ENCODE measurements around the gene TRIM31. TPM values are rescaled to one million over a fixed set of nuclear protein-coding genes. Genes with fewer than 3 reads are reported as not detected.

Gene TRIM31
- polyA plus RNA-seq, 2 of the 4 experiments (the other 2 are of a cell fraction): 2.9 to 3.2 TPM

GRCh38 chr6:30155520-30156261, 42.8 kb upstream of the TRIM31 start:
- H3K27ac ChIP-seq: peak overlapping the region; percentile 42 to 60; a peak in 4 of 6 replicates
- H3K4me1 ChIP-seq: peaks cover 33% of the 10 kb centered on the region
- FAIRE-seq (no peak), DNase-seq (ENCODE audit: low read depth in 1 of 2, low spot score in 1 of 2) (no peak), ATAC-seq (no peak; a peak in 1 of 6 replicates)
- 67% methylated on average over 2 of the region's 2 CpGs for WGBS (ENCODE audit: missing lambda C conversion rate)
- peak overlapping the region; percentile 80 for H3K4me2 ChIP-seq
- H3K9me3 ChIP-seq: no peaks in the 10 kb centered on the region
- H3K4me3 ChIP-seq: no peak overlapping the region
- TF ChIP-seq MYC (IDR thresholded peaks at IDR 0.05; ENCODE audit: borderline replicate concordance, low read length) (no peak), REST (IDR thresholded peaks at IDR 0.05) (no peak), ESRRA (IDR thresholded peaks at IDR 0.05; ENCODE audit: borderline replicate concordance, low read length) (no peak), POLR2AphosphoS2 (conservative IDR thresholded peaks at IDR 0.05; ENCODE audit: low read length) (no peak), BCL3 (IDR thresholded peaks at IDR 0.05) (no peak), HOXA7 (CRISPR knock-in tag; IDR thresholded peaks at IDR 0.05) (no peak), HOXB13 (CRISPR knock-in tag; IDR thresholded peaks at IDR 0.05; ENCODE audit: low read depth) (no peak), ATOH8 (CRISPR knock-in tag; IDR thresholded peaks at IDR 0.05; ENCODE audit: low read depth) (no peak), JUNB (IDR thresholded peaks at IDR 0.05) (no peak), MAFK (IDR thresholded peaks at IDR 0.05; ENCODE audit: partially characterized antibody) (no peak), FOSB (CRISPR knock-in tag; IDR thresholded peaks at IDR 0.05) (no peak), RARB (CRISPR knock-in tag; IDR thresholded peaks at IDR 0.05) (no peak), PHF8 (IDR thresholded peaks at IDR 0.05; ENCODE audit: borderline replicate concordance, low read depth) (no peak), NR3C1 (IDR thresholded peaks at IDR 0.05) (no peak), RNF2 (IDR thresholded peaks at IDR 0.05; ENCODE audit: borderline replicate concordance, low read depth) (no peak)
- ChIA-PET CTCF (interaction anchor here (1.0 to 1.5 kb wide), 4 partner anchors 24 to 54 kb away, joined by 3 to 8 read pairs (median 4); no protein-coding TSS in a partner anchor), POLR2A (no interaction called here)

- WGBS (ENCODE audit: missing lambda C conversion rate): 13% methylated on average over 12 of the region's 12 CpGs
- Histone ChIP-seq H3K4me2 (peak overlapping the region; percentile 80), H3K4me1 (peaks cover 33% of the 10 kb centered on the region), H3K4me3 (no peak overlapping the region), H3K9me3 (no peaks in the 10 kb centered on the region), H3K27ac (peak overlapping the region; percentile 42 to 67; a peak in 4 of 6 replicates)
- peak; percentile 52 to 60 for DNase-seq (ENCODE audit: low read depth in 1 of 2, low spot score in 1 of 2)
- POLR2A ChIA-PET: no interaction called here
- TF ChIP-seq FOSL2 (IDR thresholded peaks at IDR 0.05): no peak; the same call in 1 of the 2 replicates
- peak; percentile 59 for TF ChIP-seq FOSL2 (CRISPR knock-in tag; IDR thresholded peaks at IDR 0.05)
- no peak for TF ChIP-seq MYC (IDR thresholded peaks at IDR 0.05; ENCODE audit: borderline replicate concordance, low read length)
- no peak for FAIRE-seq
- CTCF ChIA-PET: interaction anchor here (0.9 to 1.5 kb wide), 6 partner anchors 24 to 53 kb away, joined by 3 to 8 read pairs (median 4); no protein-coding TSS in a partner anchor
- peak; percentile 87 to 89 for ATAC-seq
These were observed 42.0 kb upstream of the TRIM31 start for GRCh38 chr6:30154709-30155519.
